NCI-H345 treated with DMSO at 0.1 percent for 48 hours (cell line): ENCODE measurements around the gene ZNF148.
"Not testable (repeated sequence)": the region's sequence is repeated elsewhere in the genome, so short reads cannot be mapped to it uniquely, and the experiment has no call there.

Experiments used
- DNase-seq: peaks from one replicate; lab custom pipeline; 2025; ENCODE audit not compliant: unreplicated experiment; lab: John Stamatoyannopoulos, UW

Gene ZNF148

DNA sequence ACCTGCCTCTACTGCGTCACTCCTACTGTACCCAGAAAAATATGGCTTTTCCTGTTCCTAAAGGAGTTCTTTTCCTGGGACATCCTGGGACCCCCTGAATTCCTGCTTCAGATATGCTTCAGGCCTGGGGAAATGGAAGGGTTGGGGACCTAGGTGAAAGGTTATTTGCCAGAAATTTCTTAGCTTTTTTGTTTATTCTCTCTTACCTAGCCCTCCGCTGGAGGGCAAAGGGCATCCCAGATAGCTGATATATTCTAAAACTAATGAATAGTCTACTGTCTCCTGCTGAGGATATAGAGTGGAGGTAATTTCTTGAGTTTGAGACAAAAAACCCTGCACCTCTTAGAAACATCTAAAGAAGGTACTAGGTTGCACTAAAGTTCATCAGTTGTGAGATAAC lies 3.6 kb upstream of the ZNF148 start:
- no peak for DNase-seq

DNA sequence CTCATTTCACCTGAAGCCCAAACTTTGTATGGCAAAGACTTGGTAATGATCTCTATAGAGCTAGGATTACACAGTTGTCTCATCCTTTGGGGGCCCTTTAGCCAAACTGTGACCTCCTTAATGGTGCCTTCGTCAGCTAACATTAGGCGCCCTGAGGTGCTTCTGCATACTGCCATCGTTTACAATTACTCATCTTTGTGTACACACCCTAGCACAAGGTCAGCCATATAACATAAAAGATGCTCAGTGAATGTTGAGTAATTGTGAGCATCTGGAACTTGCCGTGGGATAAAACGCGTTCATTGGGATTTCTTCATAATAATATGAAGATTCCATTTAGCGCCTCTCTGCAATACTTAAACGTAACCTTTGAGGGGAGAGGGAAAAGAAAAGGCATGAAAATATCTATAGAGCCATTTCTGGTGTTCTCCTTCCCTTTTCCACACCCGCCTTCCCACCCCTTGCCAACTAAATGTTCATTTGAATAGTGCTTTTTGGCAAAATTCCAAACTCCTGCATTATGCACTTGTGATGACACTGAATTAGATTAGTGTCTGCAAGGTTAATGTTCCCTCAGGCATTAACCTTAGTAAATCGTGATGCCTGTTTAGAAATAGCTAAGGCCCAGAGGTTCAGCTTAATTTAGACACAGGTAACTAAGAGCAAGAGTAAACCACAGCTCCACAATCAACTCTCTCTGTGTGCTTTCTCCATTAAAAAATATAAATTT lies 990 bp upstream of the ZNF148 start:
- DNase-seq = peak; percentile 52

DNA sequence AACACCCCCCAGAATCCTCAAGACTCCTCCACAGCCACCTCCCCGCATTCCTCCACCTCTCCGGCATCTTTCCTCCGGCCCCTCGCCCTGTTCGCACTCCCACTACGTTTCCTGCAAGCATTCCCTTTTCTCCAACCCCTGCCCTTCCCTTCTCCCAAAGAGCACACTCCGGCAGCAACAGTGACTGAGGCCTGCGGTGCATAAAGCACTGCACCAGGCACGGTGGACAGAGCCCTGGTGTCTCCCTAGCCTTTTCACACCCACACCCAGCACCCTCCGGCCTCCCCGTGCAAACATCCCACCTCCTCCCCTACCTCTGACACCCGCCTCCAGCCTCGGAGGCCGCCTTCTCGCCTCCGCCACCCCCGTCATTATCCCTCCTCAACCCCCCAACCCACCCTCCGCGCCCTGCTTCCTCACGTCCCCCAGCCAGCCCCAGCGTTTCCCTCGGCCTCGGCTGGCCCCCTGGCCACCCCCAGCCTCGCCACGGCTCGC lies 577 bp downstream of the ZNF148 start:
- no peak for DNase-seq

- DNase-seq = no peak
These were observed 7.5 kb downstream of the ZNF148 start for GRCh38 chr3:125367403-125368230.

- DNase-seq = no peak
These were observed 9.0 kb downstream of the ZNF148 start for GRCh38 chr3:125366132-125366531.

DNA sequence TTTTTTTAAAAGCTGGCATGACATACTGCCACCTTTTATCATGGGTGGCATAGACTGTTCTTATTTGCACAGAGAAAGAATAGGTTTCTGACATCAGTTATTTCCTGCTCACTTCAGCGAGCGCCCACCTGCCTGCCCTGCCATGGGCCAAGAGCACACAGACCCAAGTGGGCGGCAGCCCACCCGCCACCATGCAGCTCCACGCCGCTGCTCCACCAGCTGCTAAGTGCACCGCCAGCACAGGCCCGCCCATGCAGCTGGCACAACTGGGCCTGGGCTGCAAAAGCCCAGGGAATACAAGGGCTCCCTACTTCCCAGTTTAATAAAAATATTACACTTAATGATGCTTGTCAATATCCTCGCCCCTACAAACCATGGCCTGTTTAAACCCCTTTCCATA lies 15.4 kb downstream of the ZNF148 start:
- no peak for DNase-seq

- DNase-seq = no peak
These were observed 16.2 kb downstream of the ZNF148 start for GRCh38 chr3:125358923-125359322.

- no peak for DNase-seq
These were observed 17.3 kb downstream of the ZNF148 start for GRCh38 chr3:125357837-125358236.

GRCh38 chr3:125357032-125357658 lies 18.0 kb downstream of the ZNF148 start:
- DNase-seq = no peak

- no peak for DNase-seq
These were observed 18.7 kb downstream of the ZNF148 start for GRCh38 chr3:125356140-125357026.

DNA sequence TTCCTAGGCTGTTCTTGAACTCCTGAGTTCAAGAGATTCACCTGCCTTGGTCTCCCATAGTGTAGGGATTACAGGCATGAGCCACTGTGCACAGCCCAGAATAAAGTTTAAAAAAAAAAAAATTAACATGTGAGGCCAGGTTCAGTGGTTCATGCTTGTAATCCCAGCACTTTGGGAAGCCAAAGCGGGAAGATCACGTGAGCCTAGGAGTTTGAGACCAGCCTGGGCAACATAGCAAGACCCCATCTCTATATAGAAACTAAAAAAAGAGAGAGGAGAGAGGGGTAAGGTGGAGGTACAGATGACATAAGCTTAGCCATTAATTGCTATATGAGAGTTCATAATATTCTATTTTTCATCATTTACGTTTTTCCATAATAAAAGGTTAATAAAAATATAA lies 21.5 kb downstream of the ZNF148 start:
- DNase-seq = no peak

GRCh38 chr3:125353128-125353527 lies 22.0 kb downstream of the ZNF148 start:
- no peak for DNase-seq

DNA sequence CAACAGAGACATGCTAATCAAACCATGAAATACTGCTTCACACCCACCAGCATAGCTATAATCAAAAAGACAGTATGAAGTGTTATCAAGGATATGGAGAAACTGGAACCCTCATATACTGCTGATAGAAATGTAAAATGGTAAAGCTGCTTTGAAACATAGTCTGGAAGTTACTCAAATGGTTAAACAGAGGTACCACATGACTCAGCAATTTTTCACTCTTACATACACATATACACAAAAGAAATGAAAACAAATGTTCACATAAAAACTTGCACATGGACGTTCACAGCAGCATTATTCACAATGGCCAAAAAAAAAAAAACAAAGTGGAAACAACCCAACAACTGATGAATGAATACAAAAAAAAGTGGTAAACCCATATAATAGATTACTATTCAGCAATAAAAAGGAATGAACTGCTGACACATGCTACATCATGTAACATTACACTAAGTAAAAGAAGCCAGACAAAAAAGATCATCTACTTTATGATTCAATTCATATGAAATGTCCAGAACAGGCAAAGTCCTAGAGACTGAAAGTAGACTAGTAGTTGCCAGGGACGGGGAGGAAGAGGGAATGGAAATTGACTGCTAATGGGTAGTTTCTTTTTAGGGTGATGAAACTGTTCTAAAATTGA lies 23.2 kb downstream of the ZNF148 start:
- DNase-seq = no peak

GRCh38 chr3:125351152-125351551 lies 24.0 kb downstream of the ZNF148 start:
- no peak for DNase-seq

DNA sequence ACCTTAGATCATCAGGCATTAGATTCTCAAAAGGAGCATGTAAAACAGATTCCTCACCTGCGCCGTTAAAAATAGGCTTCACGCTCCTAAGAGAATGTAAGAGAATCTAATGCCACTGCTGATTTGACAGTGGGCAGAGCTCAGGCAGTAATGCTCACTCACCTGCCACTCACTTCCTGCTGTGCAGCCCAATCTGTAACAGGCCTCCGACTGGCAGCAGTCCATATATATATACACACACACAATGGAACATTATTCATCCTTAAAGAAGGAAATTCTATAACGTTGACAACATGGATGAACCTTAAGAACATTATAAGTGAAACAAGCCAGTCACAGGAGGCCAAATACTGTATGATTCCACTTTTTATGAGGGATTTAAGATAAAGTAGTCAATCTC lies 24.5 kb downstream of the ZNF148 start:
- DNase-seq = no peak

- DNase-seq = no peak
These were observed 25.5 kb downstream of the ZNF148 start for GRCh38 chr3:125349556-125350165.

GRCh38 chr3:125349055-125349454 lies 26.1 kb downstream of the ZNF148 start:
- no peak for DNase-seq

DNA sequence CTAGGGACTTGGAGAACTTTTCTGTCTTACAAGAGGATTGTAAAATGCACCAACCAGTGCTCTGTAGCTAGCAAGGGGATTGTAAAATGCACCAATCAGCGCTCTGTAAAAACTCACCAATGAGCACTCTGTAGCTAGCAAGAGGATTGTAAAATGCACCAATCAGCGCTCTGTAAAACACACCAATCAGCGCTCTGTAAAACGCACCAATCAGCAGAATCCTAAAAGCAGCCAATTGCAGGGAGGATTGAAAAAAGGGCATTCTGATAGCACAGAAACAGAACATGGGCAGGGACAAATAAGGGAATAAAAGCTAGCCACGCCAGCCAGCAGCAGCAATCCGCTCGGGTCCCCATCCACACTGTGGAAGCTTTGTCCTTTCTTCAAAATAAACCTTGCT lies 31.8 kb downstream of the ZNF148 start:
- DNase-seq = not testable (repeated sequence)

GRCh38 chr3:125340121-125340520 lies 35.0 kb downstream of the ZNF148 start:
- DNase-seq = no peak

DNA sequence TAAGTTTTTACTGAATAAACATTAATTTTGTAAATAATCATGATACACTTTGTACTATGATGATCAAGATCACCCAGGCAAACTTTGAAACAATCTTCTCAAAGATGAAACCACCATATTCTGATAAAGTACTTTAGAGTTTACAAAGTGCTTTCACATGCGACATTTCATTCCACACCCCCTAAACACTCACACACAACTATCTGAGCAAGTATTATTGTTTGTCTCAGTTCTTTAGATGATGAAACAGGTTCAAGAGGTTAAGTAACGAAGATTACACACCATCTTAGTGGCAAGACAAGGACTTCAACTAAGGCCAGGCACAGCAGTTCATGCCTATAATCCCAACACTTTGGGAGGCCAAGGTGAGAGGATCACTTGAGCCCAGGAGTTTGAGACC lies 37.6 kb downstream of the ZNF148 start:
- no peak for DNase-seq
